Measurements from ENCODE around the gene SYNJ2. TPM values are rescaled to one million over a fixed set of nuclear protein-coding genes. Genes with fewer than 3 reads are reported as not detected.

The SYNJ2 gene
- total and polyA plus RNA-seq, 2 experiments from 2014 or later: 2.8 to 5.6 TPM

GRCh38 chr6:158043008-158043407, 61.3 kb downstream of the SYNJ2 start (continued):
- TF ChIP-seq, protein P1, sequence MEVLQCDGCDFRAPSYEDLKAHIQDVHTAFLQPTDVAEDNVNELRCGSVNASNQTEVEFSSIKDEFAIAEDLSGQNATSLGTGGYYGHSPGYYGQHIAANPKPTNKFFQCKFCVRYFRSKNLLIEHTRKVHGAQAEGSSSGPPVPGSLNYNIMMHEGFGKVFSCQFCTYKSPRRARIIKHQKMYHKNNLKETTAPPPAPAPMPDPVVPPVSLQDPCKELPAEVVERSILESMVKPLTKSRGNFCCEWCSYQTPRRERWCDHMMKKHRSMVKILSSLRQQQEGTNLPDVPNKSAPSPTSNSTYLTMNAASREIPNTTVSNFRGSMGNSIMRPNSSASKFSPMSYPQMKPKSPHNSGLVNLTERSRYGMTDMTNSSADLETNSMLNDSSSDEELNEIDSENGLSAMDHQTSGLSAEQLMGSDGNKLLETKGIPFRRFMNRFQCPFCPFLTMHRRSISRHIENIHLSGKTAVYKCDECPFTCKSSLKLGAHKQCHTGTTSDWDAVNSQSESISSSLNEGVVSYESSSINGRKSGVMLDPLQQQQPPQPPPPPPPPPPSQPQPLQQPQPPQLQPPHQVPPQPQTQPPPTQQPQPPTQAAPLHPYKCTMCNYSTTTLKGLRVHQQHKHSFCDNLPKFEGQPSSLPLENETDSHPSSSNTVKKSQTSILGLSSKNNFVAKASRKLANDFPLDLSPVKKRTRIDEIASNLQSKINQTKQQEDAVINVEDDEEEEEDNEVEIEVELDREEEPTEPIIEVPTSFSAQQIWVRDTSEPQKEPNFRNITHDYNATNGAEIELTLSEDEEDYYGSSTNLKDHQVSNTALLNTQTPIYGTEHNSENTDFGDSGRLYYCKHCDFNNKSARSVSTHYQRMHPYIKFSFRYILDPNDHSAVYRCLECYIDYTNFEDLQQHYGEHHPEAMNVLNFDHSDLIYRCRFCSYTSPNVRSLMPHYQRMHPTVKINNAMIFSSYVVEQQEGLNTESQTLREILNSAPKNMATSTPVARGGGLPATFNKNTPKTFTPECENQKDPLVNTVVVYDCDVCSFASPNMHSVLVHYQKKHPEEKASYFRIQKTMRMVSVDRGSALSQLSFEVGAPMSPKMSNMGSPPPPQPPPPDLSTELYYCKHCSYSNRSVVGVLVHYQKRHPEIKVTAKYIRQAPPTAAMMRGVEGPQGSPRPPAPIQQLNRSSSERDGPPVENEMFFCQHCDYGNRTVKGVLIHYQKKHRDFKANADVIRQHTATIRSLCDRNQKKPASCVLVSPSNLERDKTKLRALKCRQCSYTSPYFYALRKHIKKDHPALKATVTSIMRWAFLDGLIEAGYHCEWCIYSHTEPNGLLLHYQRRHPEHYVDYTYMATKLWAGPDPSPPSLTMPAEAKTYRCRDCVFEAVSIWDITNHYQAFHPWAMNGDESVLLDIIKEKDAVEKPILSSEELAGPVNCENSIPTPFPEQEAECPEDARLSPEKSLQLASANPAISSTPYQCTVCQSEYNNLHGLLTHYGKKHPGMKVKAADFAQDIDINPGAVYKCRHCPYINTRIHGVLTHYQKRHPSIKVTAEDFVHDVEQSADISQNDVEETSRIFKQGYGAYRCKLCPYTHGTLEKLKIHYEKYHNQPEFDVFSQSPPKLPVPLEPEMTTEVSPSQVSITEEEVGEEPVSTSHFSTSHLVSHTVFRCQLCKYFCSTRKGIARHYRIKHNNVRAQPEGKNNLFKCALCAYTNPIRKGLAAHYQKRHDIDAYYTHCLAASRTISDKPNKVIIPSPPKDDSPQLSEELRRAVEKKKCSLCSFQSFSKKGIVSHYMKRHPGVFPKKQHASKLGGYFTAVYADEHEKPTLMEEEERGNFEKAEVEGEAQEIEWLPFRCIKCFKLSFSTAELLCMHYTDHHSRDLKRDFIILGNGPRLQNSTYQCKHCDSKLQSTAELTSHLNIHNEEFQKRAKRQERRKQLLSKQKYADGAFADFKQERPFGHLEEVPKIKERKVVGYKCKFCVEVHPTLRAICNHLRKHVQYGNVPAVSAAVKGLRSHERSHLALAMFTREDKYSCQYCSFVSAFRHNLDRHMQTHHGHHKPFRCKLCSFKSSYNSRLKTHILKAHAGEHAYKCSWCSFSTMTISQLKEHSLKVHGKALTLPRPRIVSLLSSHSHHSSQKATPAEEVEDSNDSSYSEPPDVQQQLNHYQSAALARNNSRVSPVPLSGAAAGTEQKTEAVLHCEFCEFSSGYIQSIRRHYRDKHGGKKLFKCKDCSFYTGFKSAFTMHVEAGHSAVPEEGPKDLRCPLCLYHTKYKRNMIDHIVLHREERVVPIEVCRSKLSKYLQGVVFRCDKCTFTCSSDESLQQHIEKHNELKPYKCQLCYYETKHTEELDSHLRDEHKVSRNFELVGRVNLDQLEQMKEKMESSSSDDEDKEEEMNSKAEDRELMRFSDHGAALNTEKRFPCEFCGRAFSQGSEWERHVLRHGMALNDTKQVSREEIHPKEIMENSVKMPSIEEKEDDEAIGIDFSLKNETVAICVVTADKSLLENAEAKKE (CRISPR knock-in tag; IDR thresholded peaks at IDR 0.05): no peak
- TF ChIP-seq NANOG (IDR thresholded peaks at IDR 0.05; ENCODE audit: borderline replicate concordance) (no peak), ZNF331 (CRISPR knock-in tag; IDR thresholded peaks at IDR 0.05; ENCODE audit: low read depth) (no peak), EZH2 (IDR thresholded peaks at IDR 0.05; ENCODE audit: low read depth, unreplicated experiment) (no peak), EZH2phosphoT487 (IDR thresholded peaks at IDR 0.05; ENCODE audit: unreplicated experiment) (no peak), STAT1 (IDR thresholded peaks at IDR 0.05; ENCODE audit: unreplicated experiment) (no peak), ZNF114 (CRISPR knock-in tag; IDR thresholded peaks at IDR 0.05) (no peak), CREB1 (CRISPR knock-in tag; IDR thresholded peaks at IDR 0.05; ENCODE audit: low read depth) (no peak)
- TF ChIP-seq, protein P2, sequence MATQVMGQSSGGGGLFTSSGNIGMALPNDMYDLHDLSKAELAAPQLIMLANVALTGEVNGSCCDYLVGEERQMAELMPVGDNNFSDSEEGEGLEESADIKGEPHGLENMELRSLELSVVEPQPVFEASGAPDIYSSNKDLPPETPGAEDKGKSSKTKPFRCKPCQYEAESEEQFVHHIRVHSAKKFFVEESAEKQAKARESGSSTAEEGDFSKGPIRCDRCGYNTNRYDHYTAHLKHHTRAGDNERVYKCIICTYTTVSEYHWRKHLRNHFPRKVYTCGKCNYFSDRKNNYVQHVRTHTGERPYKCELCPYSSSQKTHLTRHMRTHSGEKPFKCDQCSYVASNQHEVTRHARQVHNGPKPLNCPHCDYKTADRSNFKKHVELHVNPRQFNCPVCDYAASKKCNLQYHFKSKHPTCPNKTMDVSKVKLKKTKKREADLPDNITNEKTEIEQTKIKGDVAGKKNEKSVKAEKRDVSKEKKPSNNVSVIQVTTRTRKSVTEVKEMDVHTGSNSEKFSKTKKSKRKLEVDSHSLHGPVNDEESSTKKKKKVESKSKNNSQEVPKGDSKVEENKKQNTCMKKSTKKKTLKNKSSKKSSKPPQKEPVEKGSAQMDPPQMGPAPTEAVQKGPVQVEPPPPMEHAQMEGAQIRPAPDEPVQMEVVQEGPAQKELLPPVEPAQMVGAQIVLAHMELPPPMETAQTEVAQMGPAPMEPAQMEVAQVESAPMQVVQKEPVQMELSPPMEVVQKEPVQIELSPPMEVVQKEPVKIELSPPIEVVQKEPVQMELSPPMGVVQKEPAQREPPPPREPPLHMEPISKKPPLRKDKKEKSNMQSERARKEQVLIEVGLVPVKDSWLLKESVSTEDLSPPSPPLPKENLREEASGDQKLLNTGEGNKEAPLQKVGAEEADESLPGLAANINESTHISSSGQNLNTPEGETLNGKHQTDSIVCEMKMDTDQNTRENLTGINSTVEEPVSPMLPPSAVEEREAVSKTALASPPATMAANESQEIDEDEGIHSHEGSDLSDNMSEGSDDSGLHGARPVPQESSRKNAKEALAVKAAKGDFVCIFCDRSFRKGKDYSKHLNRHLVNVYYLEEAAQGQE (IDR thresholded peaks at IDR 0.05; ENCODE audit: unreplicated experiment): no peak
- TF ChIP-seq, protein P3, sequence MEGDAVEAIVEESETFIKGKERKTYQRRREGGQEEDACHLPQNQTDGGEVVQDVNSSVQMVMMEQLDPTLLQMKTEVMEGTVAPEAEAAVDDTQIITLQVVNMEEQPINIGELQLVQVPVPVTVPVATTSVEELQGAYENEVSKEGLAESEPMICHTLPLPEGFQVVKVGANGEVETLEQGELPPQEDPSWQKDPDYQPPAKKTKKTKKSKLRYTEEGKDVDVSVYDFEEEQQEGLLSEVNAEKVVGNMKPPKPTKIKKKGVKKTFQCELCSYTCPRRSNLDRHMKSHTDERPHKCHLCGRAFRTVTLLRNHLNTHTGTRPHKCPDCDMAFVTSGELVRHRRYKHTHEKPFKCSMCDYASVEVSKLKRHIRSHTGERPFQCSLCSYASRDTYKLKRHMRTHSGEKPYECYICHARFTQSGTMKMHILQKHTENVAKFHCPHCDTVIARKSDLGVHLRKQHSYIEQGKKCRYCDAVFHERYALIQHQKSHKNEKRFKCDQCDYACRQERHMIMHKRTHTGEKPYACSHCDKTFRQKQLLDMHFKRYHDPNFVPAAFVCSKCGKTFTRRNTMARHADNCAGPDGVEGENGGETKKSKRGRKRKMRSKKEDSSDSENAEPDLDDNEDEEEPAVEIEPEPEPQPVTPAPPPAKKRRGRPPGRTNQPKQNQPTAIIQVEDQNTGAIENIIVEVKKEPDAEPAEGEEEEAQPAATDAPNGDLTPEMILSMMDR (conservative IDR thresholded peaks at IDR 0.05; ENCODE audit: low read depth in 2 of 2): no peak

Data from GM23338 (cell line).